ENCODE results near the gene KNTC1. TPM values are rescaled to one million over a fixed set of nuclear protein-coding genes. Genes with fewer than 3 reads are reported as not detected.

KNTC1 gene
- total RNA-seq, 4 donors from 2014 or later, result 9.0 to 33.7 (median 14.4) TPM

- intact Hi-C loops (cut with DNase I), result no loop called here
- no peaks in the 10 kb centered on the region for H3K27me3 ChIP-seq
- TF ChIP-seq, protein P1, sequence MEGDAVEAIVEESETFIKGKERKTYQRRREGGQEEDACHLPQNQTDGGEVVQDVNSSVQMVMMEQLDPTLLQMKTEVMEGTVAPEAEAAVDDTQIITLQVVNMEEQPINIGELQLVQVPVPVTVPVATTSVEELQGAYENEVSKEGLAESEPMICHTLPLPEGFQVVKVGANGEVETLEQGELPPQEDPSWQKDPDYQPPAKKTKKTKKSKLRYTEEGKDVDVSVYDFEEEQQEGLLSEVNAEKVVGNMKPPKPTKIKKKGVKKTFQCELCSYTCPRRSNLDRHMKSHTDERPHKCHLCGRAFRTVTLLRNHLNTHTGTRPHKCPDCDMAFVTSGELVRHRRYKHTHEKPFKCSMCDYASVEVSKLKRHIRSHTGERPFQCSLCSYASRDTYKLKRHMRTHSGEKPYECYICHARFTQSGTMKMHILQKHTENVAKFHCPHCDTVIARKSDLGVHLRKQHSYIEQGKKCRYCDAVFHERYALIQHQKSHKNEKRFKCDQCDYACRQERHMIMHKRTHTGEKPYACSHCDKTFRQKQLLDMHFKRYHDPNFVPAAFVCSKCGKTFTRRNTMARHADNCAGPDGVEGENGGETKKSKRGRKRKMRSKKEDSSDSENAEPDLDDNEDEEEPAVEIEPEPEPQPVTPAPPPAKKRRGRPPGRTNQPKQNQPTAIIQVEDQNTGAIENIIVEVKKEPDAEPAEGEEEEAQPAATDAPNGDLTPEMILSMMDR (IDR thresholded peaks at IDR 0.05), result no peak
- TF ChIP-seq POLR2A (IDR thresholded peaks at IDR 0.05), result no peak
- H3K9me3 ChIP-seq, result no peaks in the 10 kb centered on the region
- 81 to 91% methylated on average over 4 of the region's 4 CpGs for WGBS, 2 donors
- peaks cover 53 to 100% (median 87%) of the 10 kb centered on the region in 3 donors for H3K36me3 ChIP-seq
- H3K27ac ChIP-seq, result no peak overlapping the region
- H3K4me1 ChIP-seq, result peaks cover 0 to 6% (median 0%) of the 10 kb centered on the region in 3 donors
- H3K4me3 ChIP-seq, result no peak overlapping the region
- no peak for DNase-seq
Measured at GRCh38 chr12:122513660-122514059, 13.4 kb upstream of the KNTC1 start.

GRCh38 chr12:122515275-122515674, 11.8 kb upstream of the KNTC1 start:
- TF ChIP-seq POLR2A (IDR thresholded peaks at IDR 0.05), result no peak
- TF ChIP-seq, protein P1 (IDR thresholded peaks at IDR 0.05), result no peak
- H3K4me1 ChIP-seq, result peaks cover 0 to 14% (median 0%) of the 10 kb centered on the region in 3 donors
- peaks cover 52 to 100% (median 77%) of the 10 kb centered on the region in 3 donors for H3K36me3 ChIP-seq
- no peak for DNase-seq
- no peak overlapping the region for H3K4me3 ChIP-seq
- 97 to 98% methylated on average over 2 of the region's 2 CpGs for WGBS, 2 donors
- no peaks in the 10 kb centered on the region for H3K27me3 ChIP-seq
- intact Hi-C loops (cut with DNase I), result no loop called here
- H3K27ac ChIP-seq, result no peak overlapping the region
- H3K9me3 ChIP-seq, result no peaks in the 10 kb centered on the region

GRCh38 chr12:122516544-122517361, 10.3 kb upstream of the KNTC1 start:
- H3K27ac ChIP-seq, result no peak overlapping the region
- H3K4me3 ChIP-seq, result no peak overlapping the region
- intact Hi-C loops (cut with DNase I), result no loop called here
- H3K36me3 ChIP-seq, result peaks cover 58 to 100% (median 71%) of the 10 kb centered on the region in 3 donors
- H3K4me1 ChIP-seq, result peaks cover 0 to 19% (median 5%) of the 10 kb centered on the region in 3 donors
- 83 to 85% methylated on average over 13 of the region's 13 CpGs for WGBS, 2 donors
- no peak for DNase-seq
- no peaks in the 10 kb centered on the region for H3K27me3 ChIP-seq
- TF ChIP-seq POLR2A (IDR thresholded peaks at IDR 0.05), result no peak
- TF ChIP-seq, protein P1 (IDR thresholded peaks at IDR 0.05), result no peak
- H3K9me3 ChIP-seq, result no peaks in the 10 kb centered on the region

DNA sequence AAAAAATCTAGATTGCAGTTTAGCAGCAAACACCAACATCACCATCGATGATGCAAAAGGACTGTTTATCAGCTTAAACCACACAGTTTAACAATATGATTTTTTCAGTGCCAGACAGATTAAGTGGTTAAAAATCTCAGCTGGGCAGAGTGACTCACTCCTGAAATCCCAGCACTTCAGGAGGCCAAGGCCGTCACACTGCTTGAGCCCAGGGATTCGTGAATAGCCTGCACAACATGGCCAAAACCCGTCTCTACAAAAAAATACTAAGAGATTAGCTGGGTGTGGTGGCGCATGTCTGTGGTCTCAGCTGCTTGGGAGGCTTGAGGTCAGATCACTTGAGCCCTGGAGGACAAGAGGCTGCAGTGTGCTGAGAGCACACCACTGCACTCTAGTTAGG, 9.2 kb upstream of the KNTC1 start:
- H3K36me3 ChIP-seq, result peaks cover 60 to 97% (median 61%) of the 10 kb centered on the region in 3 donors

GRCh38 chr12:122518908-122519307, 8.1 kb upstream of the KNTC1 start:
- H3K36me3 ChIP-seq, result peaks cover 52 to 87% (median 54%) of the 10 kb centered on the region in 3 donors
- H3K9me3 ChIP-seq, result no peaks in the 10 kb centered on the region
- WGBS, 2 donors, result 93 to 94% methylated on average over 1 of the region's 1 CpG
- intact Hi-C loops (cut with DNase I), result no loop called here
- H3K4me3 ChIP-seq, result no peak overlapping the region
- TF ChIP-seq POLR2A (IDR thresholded peaks at IDR 0.05), result no peak
- no peak overlapping the region for H3K27ac ChIP-seq
- H3K27me3 ChIP-seq, result no peaks in the 10 kb centered on the region
- H3K4me1 ChIP-seq, result peaks cover 10 to 41% (median 14%) of the 10 kb centered on the region in 3 donors
- no peak for DNase-seq

More for the DNA sequence above, 9.2 kb upstream of the KNTC1 start:
- Histone ChIP-seq H3K27me3 (no peaks in the 10 kb centered on the region), H3K4me3 (no peak overlapping the region), H3K4me1 (peaks cover 6 to 30% (median 6%) of the 10 kb centered on the region in 3 donors), H3K9me3 (no peaks in the 10 kb centered on the region), H3K27ac (no peak overlapping the region)
- TF ChIP-seq, protein P1 (IDR thresholded peaks at IDR 0.05), result no peak
- TF ChIP-seq POLR2A (IDR thresholded peaks at IDR 0.05), result no peak
- WGBS, 2 donors, result 39 to 62% methylated on average over 5 of the region's 5 CpGs
- intact Hi-C loops (cut with DNase I), result no loop called here
- no peak for DNase-seq
